H9 (cell line): ENCODE data around the gene ABCG2. TPM values are rescaled to one million over a fixed set of nuclear protein-coding genes. Genes with fewer than 3 reads are reported as not detected.

Experiments used
- DNase-seq: peaks from one replicate; pipeline ENCODE4 v3.0.0-alpha.2; 2017
- H2AFZ ChIP-seq: one replicate; pipeline ENCODE4 v1.6.1; 2013; ENCODE audit warnings: mild to moderate bottlenecking, low read length, control low read depth, moderate library complexity
- H2AK5ac ChIP-seq: 2 replicates; pipeline ENCODE4 v1.6.1; 2013; ENCODE audit warnings: low read length, control low read depth, mixed read lengths; ENCODE audit not compliant: insufficient read length
- H2BK120ac ChIP-seq: one replicate; pipeline ENCODE4 v1.6.1; 2013; ENCODE audit warnings: low read depth, mild to moderate bottlenecking, low read length, control low read depth, inconsistent platforms; ENCODE audit not compliant: poor library complexity, severe bottlenecking
- H2BK12ac ChIP-seq: 2 replicates; pipeline ENCODE4 v1.6.1; 2013; ENCODE audit warnings: low read length, control low read depth, mixed read lengths, low read depth; ENCODE audit not compliant: insufficient read length
- H2BK15ac ChIP-seq: 2 replicates; pipeline ENCODE4 v1.6.1; 2013; ENCODE audit warnings: low read depth, low read length, control low read depth
- H2BK20ac ChIP-seq: one replicate; pipeline ENCODE4 v1.6.1; 2013; ENCODE audit warnings: low read depth, mild to moderate bottlenecking, low read length, control low read depth, inconsistent platforms; ENCODE audit not compliant: poor library complexity, severe bottlenecking
- H2BK5ac ChIP-seq: 2 replicates; pipeline ENCODE4 v1.6.1; 2013; ENCODE audit warnings: low read length, control low read depth, mixed read lengths; ENCODE audit not compliant: insufficient read length
- H3K14ac ChIP-seq: 2 replicates; pipeline ENCODE4 v1.6.1; 2013; ENCODE audit warnings: low read length, control low read depth; ENCODE audit not compliant: insufficient read depth
- H3K18ac ChIP-seq: 2 replicates; pipeline ENCODE4 v1.6.1; 2013; ENCODE audit warnings: low read depth, mild to moderate bottlenecking, mixed read lengths, low read length, control low read depth; ENCODE audit not compliant: insufficient read length
- H3K23ac ChIP-seq: 2 replicates; pipeline ENCODE4 v1.6.1; 2013; ENCODE audit warnings: low read length, control low read depth, mixed read lengths, low read depth; ENCODE audit not compliant: insufficient read length
- H3K23me2 ChIP-seq: 2 replicates; pipeline ENCODE4 v1.6.1; 2013; ENCODE audit warnings: low read depth, mild to moderate bottlenecking, mixed read lengths, low read length, control low read depth; ENCODE audit not compliant: insufficient read length, poor library complexity, severe bottlenecking
- H3K27ac ChIP-seq: 2 replicates; pipeline ENCODE4 v1.5.1; 2013; ENCODE audit warnings: low read length, control low read depth, mixed read lengths, low read depth; ENCODE audit not compliant: insufficient read length
- H3K27me3 ChIP-seq: 2 replicates; pipeline ENCODE4 v1.6.1; 2013; ENCODE audit warnings: low read length, control low read depth, inconsistent platforms; ENCODE audit not compliant: insufficient read depth
- H3K4ac ChIP-seq: 2 replicates; pipeline ENCODE4 v1.6.1; 2013; ENCODE audit warnings: low read depth, mild to moderate bottlenecking, control low read depth, inconsistent platforms, low read length, moderate library complexity
- H3K4me1 ChIP-seq: 2 replicates; pipeline ENCODE4 v1.6.1; 2013; ENCODE audit warnings: low read length, control low read depth, inconsistent platforms; ENCODE audit not compliant: insufficient read depth
- H3K4me2 ChIP-seq: 2 replicates; pipeline ENCODE4 v1.6.1; 2013; ENCODE audit warnings: low read length, control low read depth, mixed read lengths; ENCODE audit not compliant: insufficient read length, insufficient read depth
- H3K56ac ChIP-seq: 2 replicates; pipeline ENCODE4 v1.6.1; 2013; ENCODE audit warnings: low read depth, mild to moderate bottlenecking, mixed read lengths, low read length, control low read depth; ENCODE audit not compliant: insufficient read length
- H3K79me1 ChIP-seq: 2 replicates; pipeline ENCODE4 v1.6.1; 2013; ENCODE audit warnings: low read depth, mild to moderate bottlenecking, moderate library complexity, low read length, control low read depth, inconsistent platforms; ENCODE audit not compliant: insufficient read depth, poor library complexity, severe bottlenecking
- H3K79me2 ChIP-seq: 2 replicates; pipeline ENCODE4 v1.6.1; 2013; ENCODE audit warnings: low read length, control low read depth, inconsistent platforms; ENCODE audit not compliant: insufficient read depth
- H3K9ac ChIP-seq: 2 replicates; pipeline ENCODE4 v1.6.1; 2013; ENCODE audit warnings: low read length, control low read depth, mixed read lengths; ENCODE audit not compliant: insufficient read length; ENCODE audit errors: extremely low read depth
- H3K9me3 ChIP-seq: one replicate; pipeline ENCODE4 v1.6.1; 2013; ENCODE audit warnings: low read depth, low read length, inconsistent platforms; ENCODE audit not compliant: control insufficient read depth
- H3T11ph ChIP-seq: one replicate; pipeline ENCODE4 v1.6.1; 2013; ENCODE audit warnings: mild to moderate bottlenecking, low read length, control low read depth, inconsistent platforms
- H4K20me1 ChIP-seq: one replicate; pipeline ENCODE4 v1.6.1; 2013; ENCODE audit not compliant: control insufficient read depth, insufficient read length, insufficient read depth
- H4K5ac ChIP-seq: 2 replicates; pipeline ENCODE4 v1.6.1; 2013; ENCODE audit warnings: low read depth, mild to moderate bottlenecking, mixed read lengths, low read length, control low read depth; ENCODE audit not compliant: insufficient read length
- H4K8ac ChIP-seq: replicated peaks from 2 replicates; pipeline ENCODE4 v1.6.1; 2013; ENCODE audit warnings: low read length, control low read depth, mixed read lengths, low read depth; ENCODE audit not compliant: insufficient read length
- H4K91ac ChIP-seq: 2 replicates; pipeline ENCODE4 v1.6.1; 2013; ENCODE audit warnings: low read depth, mild to moderate bottlenecking, moderate library complexity, mixed read lengths, low read length, control low read depth; ENCODE audit not compliant: insufficient read length
- H3K27ac Mint-ChIP-seq, 3 experiments: 2 replicates in 2 of 3; 3 replicates in 1 of 3; pipeline ENCODE4 v1.8.0; 2020 to 2021; ENCODE audit warnings: mixed read lengths in 3 of 3, mild to moderate bottlenecking in 1 of 3, moderate library complexity in 1 of 3
- H3K27me3 Mint-ChIP-seq: 2 replicates; pipeline ENCODE4 v1.8.0; 2021; ENCODE audit warnings: low read depth, mild to moderate bottlenecking, moderate library complexity, mixed read lengths
- H3K36me3 Mint-ChIP-seq, 3 experiments: 2 replicates in 2 of 3; 3 replicates in 1 of 3; pipeline ENCODE4 v1.8.0; 2020 to 2021; ENCODE audit warnings: low read depth in 3 of 3, mixed read lengths in 3 of 3; ENCODE audit not compliant: insufficient read depth in 1 of 3
- H3K4me1 Mint-ChIP-seq, 2 experiments: 2 replicates each; pipeline ENCODE4 v1.8.0; 2020; ENCODE audit warnings: mixed read lengths in 2 of 2
- H3K4me3 Mint-ChIP-seq, 2 experiments: 2 replicates in 1 of 2; 3 replicates in 1 of 2; pipeline ENCODE4 v1.8.0; 2020 to 2021; ENCODE audit warnings: mild to moderate bottlenecking in 2 of 2, mixed read lengths in 2 of 2, moderate library complexity in 1 of 2
- H3K9me3 Mint-ChIP-seq, 2 experiments: 2 replicates in 1 of 2; 3 replicates in 1 of 2; pipeline ENCODE4 v1.8.0; 2020; ENCODE audit warnings: mild to moderate bottlenecking in 2 of 2, mixed read lengths in 2 of 2, moderate library complexity in 1 of 2
- WGBS: extraction: QIAGEN DNeasy Blood & Tissue Kit; methylation state at CpG from one replicate; pipeline ENCODE4 v1.1.7; 2013; ENCODE audit warnings: missing lambda C conversion rate, low lambda C conversion rate, mixed read lengths; ENCODE audit not compliant: insufficient read length; ENCODE audit errors: extremely low coverage; 5-methylcytosine and 5-hydroxymethylcytosine counted together
- total RNA-seq: library from RNA; stranded (reverse); gene quantifications from 2 replicates; pipeline ENCODE4 v1.2.1, GENCODE V29; 2021
- TF ChIP-seq, protein P1 (sequence below): fragments of 200-600 bp; sonication (generic); conservative IDR thresholded peaks from 3 replicates; pipeline ENCODE4 v1.8.0; 2021; ENCODE audit warnings: antibody characterized with exemption, mild to moderate bottlenecking

Gene ABCG2
- total RNA-seq, 1 experiment from 2014 or later = 1.5 TPM

DNA sequence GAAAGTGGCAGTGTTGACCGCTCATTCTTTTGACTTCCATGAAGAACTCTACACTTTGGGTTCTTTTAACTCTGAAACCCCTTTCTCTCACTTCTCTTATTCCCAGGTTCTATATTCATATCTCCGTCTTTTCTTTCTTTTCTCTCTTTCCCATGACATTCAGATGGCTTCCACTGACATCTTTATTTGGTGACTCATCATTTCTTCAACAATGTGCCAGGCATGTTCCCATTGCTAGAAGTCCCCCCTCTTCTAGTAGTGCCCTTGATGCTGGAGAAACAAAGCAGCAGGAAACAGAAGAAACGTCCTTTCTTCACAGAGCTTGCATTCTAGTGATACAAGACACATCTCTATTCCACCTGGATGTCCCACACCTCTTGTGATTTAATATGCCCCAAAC is 117.7 kb downstream of the ABCG2 start:
- Histone ChIP-seq H4K20me1 (no peaks in the 10 kb centered on the region), H3K23ac (no peak overlapping the region), H3K18ac (no peak overlapping the region), H2AFZ (no peak overlapping the region), H3K4me2 (no peak overlapping the region), H4K8ac (no peak overlapping the region), H3K4me1 (no peaks in the 10 kb centered on the region), H3K14ac (no peak overlapping the region), H2BK20ac (no peak overlapping the region), H3K23me2 (no peaks in the 10 kb centered on the region), H3K4ac (no peak overlapping the region), H2BK12ac (no peak overlapping the region), H3K56ac (no peak overlapping the region), H2BK5ac (no peak overlapping the region), H2BK120ac (no peak overlapping the region), H4K5ac (no peak overlapping the region), H3K27ac (no peak overlapping the region), H3K79me1 (no peaks in the 10 kb centered on the region), H3K79me2 (no peaks in the 10 kb centered on the region), H3K9ac (no peak overlapping the region), H2BK15ac (no peak overlapping the region), H3T11ph (no peak overlapping the region), H3K27me3 (no peaks in the 10 kb centered on the region), H2AK5ac (no peak overlapping the region), H4K91ac (no peak overlapping the region), H3K9me3 (no peaks in the 10 kb centered on the region)
- H3K4me1 Mint-ChIP-seq = no peaks in the 10 kb centered on the region
- no peak for DNase-seq
- TF ChIP-seq, protein P1, sequence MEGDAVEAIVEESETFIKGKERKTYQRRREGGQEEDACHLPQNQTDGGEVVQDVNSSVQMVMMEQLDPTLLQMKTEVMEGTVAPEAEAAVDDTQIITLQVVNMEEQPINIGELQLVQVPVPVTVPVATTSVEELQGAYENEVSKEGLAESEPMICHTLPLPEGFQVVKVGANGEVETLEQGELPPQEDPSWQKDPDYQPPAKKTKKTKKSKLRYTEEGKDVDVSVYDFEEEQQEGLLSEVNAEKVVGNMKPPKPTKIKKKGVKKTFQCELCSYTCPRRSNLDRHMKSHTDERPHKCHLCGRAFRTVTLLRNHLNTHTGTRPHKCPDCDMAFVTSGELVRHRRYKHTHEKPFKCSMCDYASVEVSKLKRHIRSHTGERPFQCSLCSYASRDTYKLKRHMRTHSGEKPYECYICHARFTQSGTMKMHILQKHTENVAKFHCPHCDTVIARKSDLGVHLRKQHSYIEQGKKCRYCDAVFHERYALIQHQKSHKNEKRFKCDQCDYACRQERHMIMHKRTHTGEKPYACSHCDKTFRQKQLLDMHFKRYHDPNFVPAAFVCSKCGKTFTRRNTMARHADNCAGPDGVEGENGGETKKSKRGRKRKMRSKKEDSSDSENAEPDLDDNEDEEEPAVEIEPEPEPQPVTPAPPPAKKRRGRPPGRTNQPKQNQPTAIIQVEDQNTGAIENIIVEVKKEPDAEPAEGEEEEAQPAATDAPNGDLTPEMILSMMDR = no peak
- no peak overlapping the region for H3K4me3 Mint-ChIP-seq
- no peaks in the 10 kb centered on the region for H3K9me3 Mint-ChIP-seq
- no peaks in the 10 kb centered on the region for H3K27me3 Mint-ChIP-seq
- H3K27ac Mint-ChIP-seq = no peak overlapping the region
- WGBS = 100% methylated on average over 1 of the region's 3 CpGs
- H3K36me3 Mint-ChIP-seq = peaks cover 25 to 59% (median 39%) of the 10 kb centered on the region in 3 experiments; a peak in 6 of 7 replicates

Other genes with a start within 250 kb of the ABCG2 start
- gene SPP1, start 182.9 kb downstream of the ABCG2 start, total RNA-seq = 13.2 and 15.5 TPM in 2 replicates
- 35.7 and 38.4 TPM in 2 replicates for gene PKD2, start 151.0 kb downstream of the ABCG2 start, total RNA-seq
- 10.2 and 10.4 TPM in 2 replicates for gene PPM1K, start 125.9 kb upstream of the ABCG2 start, total RNA-seq
- 8.2 and 8.3 TPM in 2 replicates for gene HERC6, start 220.2 kb upstream of the ABCG2 start, total RNA-seq